Calu3 (cell line): ENCODE results near the gene MEOX2. TPM values are rescaled to one million over a fixed set of nuclear protein-coding genes. Genes with fewer than 3 reads are reported as not detected.

Source experiments
- BruUV-seq: library from RNA; stranded (reverse); fragments of 400-500 nt; replicated peaks from 2 replicates; lab custom pipeline; 2021; lab: Mats Ljungman, UMichigan
- CTCF ChIA-PET: fragments of 300-600 bp; sonication (Branson Sonifier 250); formaldehyde crosslinking; loops from one replicate; lab custom pipeline; 2022; ENCODE audit warnings: antibody characterized with exemption; lab: Charles Lee
- DNase-seq: peaks from one replicate; pipeline ENCODE4 v3.0.0; 2022
- H3K27ac Mint-ChIP-seq: one replicate; pipeline ENCODE4 v1.8.0; 2022; ENCODE audit warnings: mixed read lengths; ENCODE audit not compliant: unreplicated experiment
- H3K27me3 Mint-ChIP-seq: one replicate; pipeline ENCODE4 v1.8.0; 2022; ENCODE audit warnings: mixed read lengths; ENCODE audit not compliant: unreplicated experiment
- H3K36me3 Mint-ChIP-seq: one replicate; pipeline ENCODE4 v1.8.0; 2022; ENCODE audit warnings: mild to moderate bottlenecking, moderate library complexity, mixed read lengths; ENCODE audit not compliant: insufficient read depth, unreplicated experiment
- H3K4me1 Mint-ChIP-seq: one replicate; pipeline ENCODE4 v1.8.0; 2022; ENCODE audit warnings: mild to moderate bottlenecking, low read depth, mixed read lengths; ENCODE audit not compliant: unreplicated experiment
- H3K4me3 Mint-ChIP-seq: one replicate; pipeline ENCODE4 v1.8.0; 2022; ENCODE audit warnings: mild to moderate bottlenecking, low read depth, moderate library complexity, mixed read lengths; ENCODE audit not compliant: unreplicated experiment
- H3K9me3 Mint-ChIP-seq: one replicate; pipeline ENCODE4 v1.8.0; 2022; ENCODE audit warnings: low read depth, mixed read lengths; ENCODE audit not compliant: unreplicated experiment
- CTCF ChIP-seq: fragments of 200-600 bp; IDR thresholded peaks from one replicate; pipeline ENCODE4 v1.8.0; 2022; ENCODE audit warnings: antibody characterized with exemption; ENCODE audit not compliant: unreplicated experiment
- intact Hi-C: fragments of 100-400 bp; cut with micrococcal nuclease; formaldehyde crosslinking; loops from one replicate; pipeline ENCODE4 v1.10.0; 2022; ENCODE audit not compliant: unreplicated experiment
- total RNA-seq: library from RNA; stranded (reverse); gene quantifications from 2 replicates; pipeline ENCODE4 v1.2.3, GENCODE V29; 2022

The MEOX2 gene
- total RNA-seq, 1 experiment from 2014 or later, result 12.6 TPM

- Mint-ChIP-seq H3K4me1 (no peaks in the 10 kb centered on the region), H3K27ac (no peak overlapping the region), H3K9me3 (peaks cover 6% of the 10 kb centered on the region), H3K27me3 (no peaks in the 10 kb centered on the region), H3K36me3 (no peaks in the 10 kb centered on the region), H3K4me3 (no peak overlapping the region)
- intact Hi-C loops, result no loop called here
- CTCF ChIA-PET, result interaction anchor here (1.0 kb wide), 1 partner anchor 18 kb away, joined by 3 read pairs; no protein-coding TSS in a partner anchor
- no TSS peak for BruUV-seq
- DNase-seq, result no peak
- TF ChIP-seq CTCF, result no peak
Observed at GRCh38 chr7:15580604-15581351, 105.7 kb downstream of the MEOX2 start.

GRCh38 chr7:15577600-15577999, 108.9 kb downstream of the MEOX2 start:
- H3K4me1 Mint-ChIP-seq, result no peaks in the 10 kb centered on the region
- CTCF ChIA-PET, result no interaction called here
- intact Hi-C loops, result no loop called here
- H3K27me3 Mint-ChIP-seq, result no peaks in the 10 kb centered on the region
- BruUV-seq, result no TSS peak
- H3K27ac Mint-ChIP-seq, result no peak overlapping the region
- H3K36me3 Mint-ChIP-seq, result no peaks in the 10 kb centered on the region
- no peak for DNase-seq
- TF ChIP-seq CTCF, result no peak
- no peaks in the 10 kb centered on the region for H3K9me3 Mint-ChIP-seq
- H3K4me3 Mint-ChIP-seq, result no peak overlapping the region

GRCh38 chr7:15571301-15571878, 115.1 kb downstream of the MEOX2 start:
- H3K27ac Mint-ChIP-seq, result no peak overlapping the region
- intact Hi-C loops, result no loop called here
- TF ChIP-seq CTCF, result no peak
- H3K36me3 Mint-ChIP-seq, result no peaks in the 10 kb centered on the region
- CTCF ChIA-PET, result no interaction called here
- BruUV-seq, result no TSS peak
- no peaks in the 10 kb centered on the region for H3K27me3 Mint-ChIP-seq
- no peak overlapping the region for H3K4me3 Mint-ChIP-seq
- DNase-seq, result no peak
- H3K9me3 Mint-ChIP-seq, result no peaks in the 10 kb centered on the region
- no peaks in the 10 kb centered on the region for H3K4me1 Mint-ChIP-seq

GRCh38 chr7:15567652-15568051, 118.8 kb downstream of the MEOX2 start:
- Mint-ChIP-seq H3K9me3 (no peaks in the 10 kb centered on the region), H3K27ac (no peak overlapping the region), H3K4me1 (no peaks in the 10 kb centered on the region), H3K36me3 (no peaks in the 10 kb centered on the region), H3K4me3 (no peak overlapping the region), H3K27me3 (no peaks in the 10 kb centered on the region)
- TF ChIP-seq CTCF, result no peak
- no peak for DNase-seq
- intact Hi-C loops, result no loop called here
- CTCF ChIA-PET, result interaction anchor here (0.6 kb wide), 2 partner anchors 21 to 1840 kb away, joined by 3 to 4 read pairs; no protein-coding TSS in a partner anchor
- BruUV-seq, result no TSS peak
